ENCODE results near the gene SLC8B1. TPM values are rescaled to one million over a fixed set of nuclear protein-coding genes. Genes with fewer than 3 reads are reported as not detected.

SLC8B1 gene
- total and polyA plus RNA-seq, 2 of the 4 experiments (the other 2 are of a cell fraction), result 4.1 to 10.2 TPM

DNA sequence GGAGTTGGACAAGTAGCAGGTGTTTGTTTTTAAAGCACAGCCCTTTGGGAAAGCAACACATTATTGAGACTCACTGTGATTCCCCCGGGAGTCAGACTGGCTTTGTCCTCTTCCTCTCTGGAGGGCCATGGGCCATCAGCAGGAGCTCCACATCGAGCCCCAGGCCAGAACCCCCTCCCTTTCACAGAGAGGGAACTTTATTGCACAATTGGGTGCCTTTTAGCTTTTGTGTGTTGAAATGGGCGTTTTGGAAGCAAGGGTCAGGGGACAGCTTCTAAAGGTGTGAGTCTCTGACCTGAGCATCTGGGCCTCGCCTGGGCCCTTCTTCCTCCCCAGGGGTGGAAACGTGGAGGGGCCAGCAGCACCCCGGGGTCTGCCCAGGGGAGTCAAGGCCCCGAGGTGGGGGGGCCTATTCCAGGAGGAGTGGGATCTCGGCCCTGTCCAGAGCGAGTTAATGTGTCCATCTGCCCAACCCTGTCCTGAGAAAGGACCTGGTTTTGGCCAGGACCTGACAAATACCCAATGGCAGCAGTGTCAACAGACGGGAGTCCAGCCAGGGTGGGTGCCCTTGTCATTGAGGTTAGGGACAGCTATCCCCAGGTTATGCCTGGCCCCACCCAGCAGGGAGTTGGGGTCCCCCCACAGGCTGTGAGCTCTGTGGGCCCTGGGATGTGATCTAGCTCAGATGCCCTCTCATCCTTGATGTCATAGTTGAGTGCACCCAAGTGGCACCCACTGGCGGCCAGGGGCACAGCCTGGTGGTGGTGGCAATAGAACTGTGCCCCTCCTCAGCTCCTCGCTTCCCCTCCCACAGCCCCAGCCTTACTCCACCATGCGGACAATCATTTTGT is 37.1 kb downstream of the SLC8B1 start:
- no peak overlapping the region for H3K9ac ChIP-seq (ENCODE audit: low read depth, low read length)
- H2AK5ac ChIP-seq (ENCODE audit: low read depth, low read length), result peak overlapping the region; percentile 33
- H2BK120ac ChIP-seq (ENCODE audit: low read depth, low read length), result no peak overlapping the region
- dilution Hi-C loops (cut with HindIII; ENCODE audit: low sequenced_read_pairs, unreplicated experiment) (no loop called here), intact Hi-C loops (cut with micrococcal nuclease) (loop anchor here (5.0 kb wide), 1 partner anchor 101 kb away; no protein-coding TSS in a partner anchor), in situ Hi-C loops (cut with MboI; ENCODE audit: low sequenced_read_pairs) (no loop called here)
- peaks cover 13% of the 10 kb centered on the region; the same call in 1 of the 2 replicates for H3K36me3 ChIP-seq (ENCODE audit: control insufficient read depth, insufficient read depth, low read length)
- peak overlapping the region; percentile 18 for H2AFZ ChIP-seq (replicated peaks; ENCODE audit: low read length, poor library complexity)
- peaks cover 14% of the 10 kb centered on the region; the same call in 1 of the 2 replicates for H3K9me1 ChIP-seq (ENCODE audit: insufficient read depth, low read length)
- H3K4me3 ChIP-seq (ENCODE audit: insufficient read depth, low read depth, low read length), result no peak overlapping the region
- H3K18ac ChIP-seq (ENCODE audit: low read depth, low read length), result no peak overlapping the region
- H2AK9ac ChIP-seq (replicated peaks; ENCODE audit: low read depth, low read length, poor library complexity), result peak overlapping the region; percentile 71
- no TSS peak for BruUV-seq (replicated peaks)
- no peaks in the 10 kb centered on the region for H4K20me1 ChIP-seq (ENCODE audit: insufficient read depth, low read length)
- ATAC-seq (ENCODE audit: low read depth), result no peak
- no peak overlapping the region for H3K4me2 ChIP-seq (ENCODE audit: low read depth, low read length)
- peaks cover 11% of the 10 kb centered on the region for H3K4me1 ChIP-seq (ENCODE audit: control insufficient read depth, insufficient read depth, low read length)
- 100% methylated on average over 3 of the region's 13 CpGs; no CpG with 5 or more reads in 1 of the 2 experiments for WGBS, 2 experiments (ENCODE audit: extremely low coverage in 2 of 2, insufficient read length in 1 of 2)
- no peak for DNase-seq
- no peak overlapping the region for H4K8ac ChIP-seq (ENCODE audit: low read depth in 2 of 2, low read length in 2 of 2)
- no peaks in the 10 kb centered on the region for H3K27me3 ChIP-seq (ENCODE audit: control insufficient read depth, insufficient read depth, low read length)
- POLR2A ChIA-PET (ENCODE audit: unreplicated experiment), result no interaction called here
- H3K14ac ChIP-seq (replicated peaks; ENCODE audit: low read depth, low read length), result no peak overlapping the region; the same call in 1 of the 2 replicates
- H4K91ac ChIP-seq (ENCODE audit: insufficient read depth, low read depth, low read length), result no peak overlapping the region
- no peak overlapping the region for H4K5ac ChIP-seq (ENCODE audit: low read depth, low read length)
- no peaks in the 10 kb centered on the region for H3K9me3 ChIP-seq (ENCODE audit: control insufficient read depth, insufficient read depth, low read length)
- no peak overlapping the region for H2BK20ac ChIP-seq (ENCODE audit: low read depth, low read length)
- no peaks in the 10 kb centered on the region for H3K79me1 ChIP-seq (ENCODE audit: low read depth in 1 of 2, low read length in 2 of 2)
- TF ChIP-seq, protein P1, sequence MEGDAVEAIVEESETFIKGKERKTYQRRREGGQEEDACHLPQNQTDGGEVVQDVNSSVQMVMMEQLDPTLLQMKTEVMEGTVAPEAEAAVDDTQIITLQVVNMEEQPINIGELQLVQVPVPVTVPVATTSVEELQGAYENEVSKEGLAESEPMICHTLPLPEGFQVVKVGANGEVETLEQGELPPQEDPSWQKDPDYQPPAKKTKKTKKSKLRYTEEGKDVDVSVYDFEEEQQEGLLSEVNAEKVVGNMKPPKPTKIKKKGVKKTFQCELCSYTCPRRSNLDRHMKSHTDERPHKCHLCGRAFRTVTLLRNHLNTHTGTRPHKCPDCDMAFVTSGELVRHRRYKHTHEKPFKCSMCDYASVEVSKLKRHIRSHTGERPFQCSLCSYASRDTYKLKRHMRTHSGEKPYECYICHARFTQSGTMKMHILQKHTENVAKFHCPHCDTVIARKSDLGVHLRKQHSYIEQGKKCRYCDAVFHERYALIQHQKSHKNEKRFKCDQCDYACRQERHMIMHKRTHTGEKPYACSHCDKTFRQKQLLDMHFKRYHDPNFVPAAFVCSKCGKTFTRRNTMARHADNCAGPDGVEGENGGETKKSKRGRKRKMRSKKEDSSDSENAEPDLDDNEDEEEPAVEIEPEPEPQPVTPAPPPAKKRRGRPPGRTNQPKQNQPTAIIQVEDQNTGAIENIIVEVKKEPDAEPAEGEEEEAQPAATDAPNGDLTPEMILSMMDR (conservative IDR thresholded peaks at IDR 0.05; ENCODE audit: low read depth, low read length), result no peak
- TF ChIP-seq RCOR1 (IDR thresholded peaks at IDR 0.05; ENCODE audit: insufficient replicate concordance, low read length), result no peak
- TF ChIP-seq, protein P2, sequence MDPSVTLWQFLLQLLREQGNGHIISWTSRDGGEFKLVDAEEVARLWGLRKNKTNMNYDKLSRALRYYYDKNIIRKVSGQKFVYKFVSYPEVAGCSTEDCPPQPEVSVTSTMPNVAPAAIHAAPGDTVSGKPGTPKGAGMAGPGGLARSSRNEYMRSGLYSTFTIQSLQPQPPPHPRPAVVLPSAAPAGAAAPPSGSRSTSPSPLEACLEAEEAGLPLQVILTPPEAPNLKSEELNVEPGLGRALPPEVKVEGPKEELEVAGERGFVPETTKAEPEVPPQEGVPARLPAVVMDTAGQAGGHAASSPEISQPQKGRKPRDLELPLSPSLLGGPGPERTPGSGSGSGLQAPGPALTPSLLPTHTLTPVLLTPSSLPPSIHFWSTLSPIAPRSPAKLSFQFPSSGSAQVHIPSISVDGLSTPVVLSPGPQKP (IDR thresholded peaks at IDR 0.05; ENCODE audit: borderline replicate concordance, low read depth, low read length), result no peak
- TF ChIP-seq RAD21 (IDR thresholded peaks at IDR 0.05; ENCODE audit: low read length), result no peak
- TF ChIP-seq POLR2A (IDR thresholded peaks at IDR 0.05; ENCODE audit: low read depth, low read length), result no peak
- TF ChIP-seq MAFK (IDR thresholded peaks at IDR 0.05; ENCODE audit: low read depth, low read length), result no peak
- TF ChIP-seq MAZ (IDR thresholded peaks at IDR 0.05; ENCODE audit: borderline replicate concordance, low read depth, low read length), result no peak
- TF ChIP-seq CEBPB (IDR thresholded peaks at IDR 0.05; ENCODE audit: low read depth, low read length), result no peak
- no peak for TF ChIP-seq RFX5 (IDR thresholded peaks at IDR 0.05; ENCODE audit: low read depth, low read length)
- TF ChIP-seq MXI1 (IDR thresholded peaks at IDR 0.05; ENCODE audit: borderline replicate concordance, low read depth, low read length), result no peak
- no peak for TF ChIP-seq NFE2L2 (IDR thresholded peaks at IDR 0.05; ENCODE audit: low read depth, low read length)
- TF ChIP-seq FOS (IDR thresholded peaks at IDR 0.05; ENCODE audit: low read depth, low read length), result no peak
- H3K56ac ChIP-seq (ENCODE audit: extremely low read depth, insufficient read depth, low read length), result no peak overlapping the region
- H3K4ac ChIP-seq (ENCODE audit: low read depth, low read length), result no peak overlapping the region
- H3K27ac ChIP-seq (ENCODE audit: insufficient read depth, low read length), result no peak overlapping the region
- no peak overlapping the region for H3K23ac ChIP-seq (ENCODE audit: low read depth, low read length)
- H2BK5ac ChIP-seq (ENCODE audit: low read depth, low read length, poor library complexity, severe bottlenecking), result no peak overlapping the region
- CTCF ChIA-PET, result no interaction called here
- H2BK15ac ChIP-seq (ENCODE audit: low read depth, low read length), result no peak overlapping the region; the same call in 2 of the 3 replicates

Measured in IMR-90 (cell line).